ENCODE results near the gene NAP1L2.
"Not testable (repeated sequence)": the region's sequence is repeated elsewhere in the genome, so short reads cannot be mapped to it uniquely, and the experiment has no call there.

The NAP1L2 gene, protein sequence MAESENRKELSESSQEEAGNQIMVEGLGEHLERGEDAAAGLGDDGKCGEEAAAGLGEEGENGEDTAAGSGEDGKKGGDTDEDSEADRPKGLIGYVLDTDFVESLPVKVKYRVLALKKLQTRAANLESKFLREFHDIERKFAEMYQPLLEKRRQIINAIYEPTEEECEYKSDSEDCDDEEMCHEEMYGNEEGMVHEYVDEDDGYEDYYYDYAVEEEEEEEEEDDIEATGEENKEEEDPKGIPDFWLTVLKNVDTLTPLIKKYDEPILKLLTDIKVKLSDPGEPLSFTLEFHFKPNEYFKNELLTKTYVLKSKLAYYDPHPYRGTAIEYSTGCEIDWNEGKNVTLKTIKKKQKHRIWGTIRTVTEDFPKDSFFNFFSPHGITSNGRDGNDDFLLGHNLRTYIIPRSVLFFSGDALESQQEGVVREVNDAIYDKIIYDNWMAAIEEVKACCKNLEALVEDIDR

DNA sequence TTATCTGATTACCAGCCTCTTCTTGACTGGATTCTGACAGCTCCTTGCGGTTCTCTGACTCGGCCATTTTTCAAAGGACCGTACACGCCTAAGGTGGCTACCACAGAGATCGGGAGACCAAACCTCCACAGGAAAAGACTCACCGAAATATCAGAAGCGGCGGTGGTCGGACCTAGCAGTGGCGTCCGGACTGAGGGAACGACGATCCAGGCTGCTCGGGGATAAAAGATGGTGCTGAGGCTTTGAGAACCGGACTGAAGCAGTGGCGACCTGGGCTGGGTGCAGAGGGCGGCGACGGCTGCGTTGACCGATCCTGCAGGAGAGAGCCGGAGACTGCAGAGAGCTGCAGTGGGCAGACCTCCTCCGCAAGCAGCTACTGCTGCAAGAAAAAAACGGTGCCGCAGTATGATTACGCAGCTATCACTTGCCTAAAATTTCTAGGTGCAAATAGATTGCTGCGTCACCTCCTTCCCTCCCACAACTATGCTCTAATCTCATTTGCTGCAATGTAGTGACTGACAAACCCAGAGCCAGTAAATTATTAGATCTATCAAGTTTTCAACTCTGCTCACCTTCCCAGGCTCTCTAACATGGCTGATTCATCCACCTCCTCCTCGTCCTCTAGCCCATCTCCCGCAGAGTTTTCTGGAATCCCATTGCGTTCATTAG, at the start of gene NAP1L2:
TSS of gene NAP1L2 (minus strand) at position 426 of the 669 bp plus-strand sequence. CDS start at position 67, 359 bp downstream.
- Mint-ChIP-seq H3K36me3 (ENCODE audit: low read depth) (no peaks in the 10 kb centered on the region), H3K9me3 (no peaks in the 10 kb centered on the region), H3K4me1 (ENCODE audit: low read depth) (peaks cover 12% of the 10 kb centered on the region), H3K27ac (no peak within 1 kb of the TSS), H3K27me3 (peaks cover 25% of the 10 kb centered on the region), H3K4me3 (no peak within 1 kb of the TSS)
- intact Hi-C loops (cut with micrococcal nuclease), result no loop called here

DNA sequence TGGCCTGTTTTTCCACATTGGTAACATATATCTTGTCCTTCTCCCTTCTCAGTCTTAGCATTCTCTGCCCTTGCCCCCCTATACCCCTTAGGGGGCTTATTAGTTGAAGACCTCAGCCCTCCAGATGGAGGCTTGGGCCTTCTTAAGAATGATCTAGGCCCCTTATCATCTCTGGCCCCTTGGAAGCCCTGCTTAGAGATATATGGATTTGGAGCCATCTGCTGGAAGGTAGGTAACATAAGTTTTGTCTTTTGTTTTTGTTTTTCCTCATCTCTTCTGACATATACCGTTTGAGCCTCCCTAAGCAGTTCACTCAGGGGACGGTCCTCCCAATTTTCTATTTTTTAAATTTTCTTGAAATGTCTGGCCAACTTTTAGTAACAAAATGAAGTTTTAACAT, 48.3 kb upstream of the NAP1L2 start:
- Mint-ChIP-seq H3K4me1 (ENCODE audit: low read depth) (no peaks in the 10 kb centered on the region), H3K36me3 (ENCODE audit: low read depth) (no peaks in the 10 kb centered on the region), H3K27ac (no peak overlapping the region), H3K4me3 (no peak overlapping the region), H3K27me3 (no peaks in the 10 kb centered on the region), H3K9me3 (no peaks in the 10 kb centered on the region)
- intact Hi-C loops (cut with micrococcal nuclease), result no loop called here

DNA sequence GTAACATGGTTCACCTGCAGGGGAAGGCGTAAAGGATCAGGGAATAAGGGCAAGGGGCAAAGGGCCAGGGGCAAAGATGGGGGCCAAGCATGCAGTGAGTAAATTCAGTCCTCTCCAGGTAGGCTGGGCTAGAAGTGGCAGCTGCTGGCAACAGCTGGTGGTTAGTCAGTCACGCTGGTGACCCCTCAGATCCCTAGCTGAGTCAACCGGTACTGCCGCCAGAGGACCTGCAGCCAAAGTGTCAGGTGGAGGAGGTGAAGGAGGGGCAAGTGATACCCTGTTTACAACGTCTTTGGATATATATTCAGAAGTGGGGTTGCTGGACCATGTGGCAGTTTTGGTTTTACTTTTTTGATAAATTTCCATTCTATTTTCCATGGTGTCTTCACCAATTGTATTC, 24.6 kb upstream of the NAP1L2 start:
- H3K9me3 Mint-ChIP-seq, result no peaks in the 10 kb centered on the region
- no peaks in the 10 kb centered on the region for H3K27me3 Mint-ChIP-seq
- H3K27ac Mint-ChIP-seq, result no peak overlapping the region
- no peaks in the 10 kb centered on the region for H3K4me1 Mint-ChIP-seq (ENCODE audit: low read depth)
- intact Hi-C loops (cut with micrococcal nuclease), result no loop called here
- no peaks in the 10 kb centered on the region for H3K36me3 Mint-ChIP-seq (ENCODE audit: low read depth)
- no peak overlapping the region for H3K4me3 Mint-ChIP-seq

DNA sequence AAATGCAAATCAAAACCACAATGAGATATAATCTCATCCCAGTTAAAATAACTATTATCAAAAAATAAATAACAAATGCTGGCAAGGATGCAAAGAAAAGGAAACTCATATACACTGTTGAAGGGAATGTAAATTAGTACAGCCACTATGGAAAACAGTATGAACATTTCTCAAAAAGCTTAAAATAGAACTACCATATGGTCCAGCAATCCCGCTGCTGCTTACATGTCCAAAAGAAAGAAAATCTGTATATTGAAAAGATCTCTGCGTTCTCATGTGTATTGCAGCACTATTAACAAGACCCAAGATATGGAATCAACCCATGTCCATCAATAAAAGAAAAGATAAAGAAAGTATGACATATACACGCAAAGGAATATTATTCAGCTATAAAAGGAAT, 3.0 kb upstream of the NAP1L2 start:
- no peak overlapping the region for H3K27ac Mint-ChIP-seq
- no peaks in the 10 kb centered on the region for H3K36me3 Mint-ChIP-seq (ENCODE audit: low read depth)
- intact Hi-C loops (cut with micrococcal nuclease), result no loop called here
- H3K4me3 Mint-ChIP-seq, result no peak overlapping the region
- H3K4me1 Mint-ChIP-seq (ENCODE audit: low read depth), result peaks cover 12% of the 10 kb centered on the region
- no peaks in the 10 kb centered on the region for H3K9me3 Mint-ChIP-seq
- peaks cover 25% of the 10 kb centered on the region for H3K27me3 Mint-ChIP-seq

DNA sequence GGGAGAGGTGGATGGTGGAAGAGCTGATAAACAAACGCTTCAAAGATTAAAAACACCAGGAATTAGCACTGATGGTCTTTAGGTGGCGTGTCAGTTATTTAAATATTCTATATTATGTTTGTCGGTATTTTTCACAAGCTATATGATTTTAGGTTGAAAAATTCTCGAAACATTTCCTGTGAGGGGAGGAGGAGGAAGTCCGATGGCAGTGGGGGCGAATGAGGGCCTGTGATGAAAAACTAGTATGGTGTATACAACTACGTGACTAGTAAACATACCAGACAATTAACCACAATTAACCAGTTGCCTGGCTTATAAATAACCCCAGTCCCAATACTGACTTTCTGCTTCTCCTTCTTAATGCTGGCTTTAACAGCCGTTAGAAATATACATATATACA, 595 bp upstream of the NAP1L2 start:
- Mint-ChIP-seq H3K4me3 (no peak overlapping the region), H3K27me3 (peaks cover 25% of the 10 kb centered on the region), H3K27ac (no peak overlapping the region), H3K36me3 (ENCODE audit: low read depth) (no peaks in the 10 kb centered on the region), H3K9me3 (no peaks in the 10 kb centered on the region), H3K4me1 (ENCODE audit: low read depth) (peaks cover 12% of the 10 kb centered on the region)
- intact Hi-C loops (cut with micrococcal nuclease), result no loop called here

DNA sequence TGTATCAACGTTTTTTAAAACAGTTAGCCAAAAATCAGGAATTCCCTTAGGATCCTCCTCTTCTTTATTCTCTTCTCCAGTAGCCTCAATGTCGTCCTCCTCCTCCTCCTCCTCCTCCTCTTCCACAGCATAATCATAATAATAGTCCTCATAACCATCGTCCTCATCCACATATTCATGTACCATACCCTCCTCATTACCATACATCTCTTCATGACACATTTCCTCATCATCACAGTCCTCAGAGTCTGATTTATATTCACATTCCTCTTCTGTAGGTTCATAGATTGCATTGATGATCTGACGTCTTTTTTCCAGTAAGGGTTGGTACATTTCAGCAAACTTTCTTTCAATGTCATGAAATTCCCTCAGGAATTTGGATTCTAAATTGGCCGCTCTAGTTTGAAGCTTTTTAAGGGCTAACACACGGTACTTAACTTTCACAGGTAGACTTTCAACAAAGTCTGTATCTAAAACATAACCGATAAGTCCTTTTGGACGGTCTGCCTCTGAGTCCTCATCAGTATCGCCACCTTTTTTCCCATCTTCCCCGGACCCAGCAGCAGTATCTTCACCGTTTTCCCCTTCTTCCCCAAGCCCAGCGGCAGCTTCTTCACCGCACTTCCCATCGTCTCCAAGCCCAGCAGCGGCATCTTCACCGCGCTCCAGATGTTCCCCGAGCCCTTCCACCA, 771 bp downstream of the NAP1L2 start:
- H3K9me3 Mint-ChIP-seq, result no peaks in the 10 kb centered on the region
- H3K36me3 Mint-ChIP-seq (ENCODE audit: low read depth), result no peaks in the 10 kb centered on the region
- H3K4me1 Mint-ChIP-seq (ENCODE audit: low read depth), result peaks cover 12% of the 10 kb centered on the region
- intact Hi-C loops (cut with micrococcal nuclease), result no loop called here
- H3K27ac Mint-ChIP-seq, result no peak overlapping the region
- peaks cover 25% of the 10 kb centered on the region for H3K27me3 Mint-ChIP-seq
- no peak overlapping the region for H3K4me3 Mint-ChIP-seq

DNA sequence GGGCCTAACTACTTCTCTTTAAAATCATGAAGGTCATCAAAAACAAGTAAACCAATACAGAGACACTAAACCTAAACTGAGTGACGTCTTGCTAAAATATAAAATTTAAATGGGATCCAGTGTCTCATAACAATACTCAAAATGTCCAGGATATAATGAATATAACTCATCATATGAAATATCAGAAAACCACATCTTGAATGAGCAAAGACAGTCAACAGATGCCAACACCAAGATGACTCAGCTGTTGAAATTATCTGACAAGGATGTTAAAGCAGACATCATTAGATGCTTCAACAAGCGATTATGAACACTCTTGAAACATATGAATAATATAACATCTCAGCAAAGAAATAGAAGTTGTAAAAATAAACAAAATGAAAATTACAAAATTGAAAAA, 8.3 kb downstream of the NAP1L2 start:
- H3K9me3 Mint-ChIP-seq, result no peaks in the 10 kb centered on the region
- no peaks in the 10 kb centered on the region for H3K36me3 Mint-ChIP-seq (ENCODE audit: low read depth)
- H3K4me1 Mint-ChIP-seq (ENCODE audit: low read depth), result no peaks in the 10 kb centered on the region
- H3K27ac Mint-ChIP-seq, result no peak overlapping the region
- intact Hi-C loops (cut with micrococcal nuclease), result no loop called here
- no peak overlapping the region for H3K4me3 Mint-ChIP-seq
- no peaks in the 10 kb centered on the region for H3K27me3 Mint-ChIP-seq

DNA sequence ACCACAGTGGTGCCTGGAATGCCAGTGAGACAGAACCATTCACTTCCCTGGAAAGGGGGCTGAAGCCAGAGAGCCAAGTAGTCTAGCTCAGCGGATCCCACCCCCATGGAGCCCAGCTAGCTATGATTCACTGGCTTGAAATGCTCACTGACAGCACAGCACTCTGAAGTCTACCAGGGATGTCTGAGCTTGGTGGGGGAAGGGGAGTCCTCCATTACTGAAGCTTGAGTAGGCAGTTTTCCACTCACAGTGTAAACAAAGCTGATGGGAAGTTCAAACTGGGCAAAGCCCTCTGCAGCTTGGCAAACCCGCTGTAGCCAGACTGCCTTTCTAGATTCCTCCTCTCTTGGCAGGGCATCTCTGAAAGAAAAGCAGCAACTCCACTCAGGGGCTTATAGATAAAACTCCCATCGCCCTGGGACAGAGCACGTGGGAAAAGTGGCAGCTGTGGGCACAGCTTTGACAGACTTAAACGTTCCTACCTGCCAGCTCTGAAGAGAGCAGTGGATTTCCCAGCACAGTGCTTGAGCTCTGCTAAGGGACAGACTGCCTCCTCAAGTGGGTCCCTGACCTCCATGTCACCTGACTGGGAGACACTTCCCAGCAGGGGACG, 32.0 kb downstream of the NAP1L2 start:
- no peak overlapping the region for H3K27ac Mint-ChIP-seq
- peaks cover 18% of the 10 kb centered on the region for H3K9me3 Mint-ChIP-seq
- H3K4me3 Mint-ChIP-seq, result no peak overlapping the region
- intact Hi-C loops (cut with micrococcal nuclease), result no loop called here
- no peaks in the 10 kb centered on the region for H3K36me3 Mint-ChIP-seq (ENCODE audit: low read depth)
- no peaks in the 10 kb centered on the region for H3K4me1 Mint-ChIP-seq (ENCODE audit: low read depth)
- no peaks in the 10 kb centered on the region for H3K27me3 Mint-ChIP-seq

DNA sequence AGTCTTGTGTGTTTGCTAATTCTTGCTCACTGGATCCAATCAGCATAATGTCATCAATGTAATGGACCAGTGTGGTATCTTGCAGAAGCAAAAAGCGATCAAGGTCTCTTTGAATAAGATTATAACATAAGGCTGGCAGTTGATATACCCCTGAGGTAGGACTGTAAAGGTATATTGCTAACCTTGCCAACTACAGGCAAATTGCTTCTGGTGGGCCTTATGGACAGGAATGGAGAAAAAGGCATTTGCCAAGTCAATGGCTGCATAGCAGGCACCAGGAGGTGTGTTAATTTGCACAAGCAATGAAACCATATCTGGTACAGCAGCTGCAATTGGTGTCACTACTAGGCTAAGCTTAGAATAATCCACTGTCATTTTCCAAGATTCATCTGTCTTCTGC, 45.7 kb downstream of the NAP1L2 start:
- H3K4me1 Mint-ChIP-seq (ENCODE audit: low read depth); H3K9me3 Mint-ChIP-seq; H3K27me3 Mint-ChIP-seq; H3K27ac Mint-ChIP-seq; intact Hi-C loops (cut with micrococcal nuclease); H3K4me3 Mint-ChIP-seq; H3K36me3 Mint-ChIP-seq (ENCODE audit: low read depth): not testable (repeated sequence)

Measured in dendritic cell treated with granulocyte-macrophage colony-stimulating factor and Interleukin-4, amounts not matched to agents 40 ng/mL and 50 ng/mL, for 4 days (primary cell).